ENCODE measurements around the gene TH.

DNA sequence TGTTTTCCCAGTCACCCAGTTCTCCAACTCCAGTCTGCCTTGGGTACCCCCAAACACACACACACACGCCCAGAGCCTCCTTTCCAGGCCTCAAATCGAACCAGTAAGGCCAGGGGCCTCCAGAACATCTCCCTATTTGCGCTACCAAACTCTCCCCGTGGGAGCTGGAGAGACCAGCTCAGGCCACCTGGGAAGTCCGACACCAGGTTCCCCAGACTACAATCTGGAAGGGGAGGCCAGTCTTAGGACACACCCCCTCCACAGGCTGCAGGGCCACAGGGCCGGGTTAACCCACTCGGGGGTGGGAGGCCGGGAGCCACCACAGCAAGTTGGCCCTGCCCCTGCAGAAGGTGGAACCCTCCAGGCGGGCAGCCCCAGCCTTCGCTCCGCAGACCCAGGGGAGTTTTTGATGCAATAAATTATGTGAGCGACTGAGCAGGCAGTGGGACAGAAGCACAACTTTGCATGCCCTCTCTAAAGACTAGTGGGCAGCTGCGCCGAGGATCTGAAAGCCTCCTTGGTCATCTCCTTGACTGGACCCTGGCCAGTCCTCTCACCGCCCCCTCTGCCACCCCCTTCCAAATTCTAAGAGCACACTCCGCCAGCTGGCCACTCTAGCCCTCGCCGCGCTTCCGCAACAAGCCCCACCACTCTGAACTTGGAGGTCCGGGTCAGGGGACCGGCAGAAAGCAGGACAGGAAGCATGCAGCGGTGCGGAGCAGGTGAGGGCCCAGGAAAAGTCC, 35.2 kb downstream of the TH start:
- TF ChIP-seq, protein P1, sequence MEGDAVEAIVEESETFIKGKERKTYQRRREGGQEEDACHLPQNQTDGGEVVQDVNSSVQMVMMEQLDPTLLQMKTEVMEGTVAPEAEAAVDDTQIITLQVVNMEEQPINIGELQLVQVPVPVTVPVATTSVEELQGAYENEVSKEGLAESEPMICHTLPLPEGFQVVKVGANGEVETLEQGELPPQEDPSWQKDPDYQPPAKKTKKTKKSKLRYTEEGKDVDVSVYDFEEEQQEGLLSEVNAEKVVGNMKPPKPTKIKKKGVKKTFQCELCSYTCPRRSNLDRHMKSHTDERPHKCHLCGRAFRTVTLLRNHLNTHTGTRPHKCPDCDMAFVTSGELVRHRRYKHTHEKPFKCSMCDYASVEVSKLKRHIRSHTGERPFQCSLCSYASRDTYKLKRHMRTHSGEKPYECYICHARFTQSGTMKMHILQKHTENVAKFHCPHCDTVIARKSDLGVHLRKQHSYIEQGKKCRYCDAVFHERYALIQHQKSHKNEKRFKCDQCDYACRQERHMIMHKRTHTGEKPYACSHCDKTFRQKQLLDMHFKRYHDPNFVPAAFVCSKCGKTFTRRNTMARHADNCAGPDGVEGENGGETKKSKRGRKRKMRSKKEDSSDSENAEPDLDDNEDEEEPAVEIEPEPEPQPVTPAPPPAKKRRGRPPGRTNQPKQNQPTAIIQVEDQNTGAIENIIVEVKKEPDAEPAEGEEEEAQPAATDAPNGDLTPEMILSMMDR (conservative IDR thresholded peaks at IDR 0.05; ENCODE audit: low read length) = no peak
- no peak for TF ChIP-seq EZH2phosphoT487 (IDR thresholded peaks at IDR 0.05; ENCODE audit: borderline replicate concordance)
